K562 (cell line): ENCODE data around the gene FUCA2. TPM values are rescaled to one million over a fixed set of nuclear protein-coding genes. Genes with fewer than 3 reads are reported as not detected.

ENCODE experiments used
- DDX20 ChIP-seq: fragments of 450-650 bp; IDR thresholded peaks from 2 replicates; pipeline ENCODE4 v1.6.1; 2016; ENCODE audit warnings: missing genetic modification characterization, low read depth, mild to moderate bottlenecking, missing compliant biosample characterization, moderate library complexity
- GATA2 ChIP-seq: sonication (generic); formaldehyde crosslinking; IDR thresholded peaks from 2 replicates; pipeline ENCODE4 v1.4.0; 2020; ENCODE audit warnings: mild to moderate bottlenecking, missing genetic modification reagents
- HOXB6 ChIP-seq: fragments of 250-450 bp; sonication (Bioruptor Pico); IDR thresholded peaks from 2 replicates; pipeline ENCODE4 v1.5.1; 2022; ENCODE audit warnings: mild to moderate bottlenecking, borderline replicate concordance
- KHSRP ChIP-seq: fragments of 450-650 bp; IDR thresholded peaks from 2 replicates; pipeline ENCODE4 v1.6.1; 2017
- MYNN ChIP-seq, 2 experiments: sonication (generic); formaldehyde crosslinking in 1 of 2; IDR thresholded peaks; 2 replicates each; pipeline versions ENCODE4 v1.5.0 to v1.6.1; 2016 to 2020; ENCODE audit warnings: antibody characterized with exemption in 1 of 2, missing genetic modification reagents in 1 of 2
- TAF7 ChIP-seq: fragments of 450-650 bp; IDR thresholded peaks from 2 replicates; pipeline ENCODE4 v1.6.1; 2016; ENCODE audit warnings: missing genetic modification characterization, missing compliant biosample characterization
- ZC3H11A ChIP-seq: IDR thresholded peaks from 2 replicates; pipeline ENCODE4 v1.6.1; 2012; ENCODE audit warnings: low read depth, low read length, improper control_type of control experiment
- ZNF41 ChIP-seq: fragments of 250-450 bp; sonication (Bioruptor Pico); conservative IDR thresholded peaks from 2 replicates; pipeline ENCODE4 v1.4.0; 2020; ENCODE audit warnings: mild to moderate bottlenecking
- polyA plus RNA-seq, 8 experiments: library from polyadenylated mRNA; depleted of rRNA in 4 of 8; stranded (reverse) in 5 of 8; unstranded in 3 of 8; fragments of >200 nt; fragmentation: Nextera tagmentation in 2 of 8; fragmentation: Illumina TruSeq in 1 of 8; extraction: Ambion mirVana in 2 of 8; extraction: Trizol in 1 of 8; gene quantifications; 2 replicates each; pipeline versions ENCODE4 v1.2.1 to v1.2.3, GENCODE V29; 2011 to 2014; ENCODE audit warnings: inconsistent platforms in 1 of 8, missing spikeins in 1 of 8
- total RNA-seq, 7 experiments: library from RNA; depleted of rRNA in 6 of 7; stranded (reverse); fragments of >200 nt in 6 of 7; fragmentation: Illumina TruSeq in 2 of 7; extraction: Trizol in 2 of 7; gene quantifications; 2 replicates each; pipeline versions ENCODE4 v1.2.1 to v1.2.3, GENCODE V29; 2011 to 2021; ENCODE audit warnings: low replicate concordance in 1 of 7
- TF ChIP-seq, protein P1 (sequence below), 2 experiments: fragments of 450-650 bp; IDR thresholded peaks; 2 replicates each; pipeline ENCODE4 v1.6.1; 2016; ENCODE audit warnings: mild to moderate bottlenecking in 2 of 2, borderline replicate concordance in 1 of 2, low read depth in 1 of 2, moderate library complexity in 1 of 2
- TF ChIP-seq, protein P2 (sequence below): fragments of 450-650 bp; IDR thresholded peaks from 2 replicates; pipeline ENCODE4 v1.6.1; 2016
- TF ChIP-seq, protein P3 (sequence below), 2 experiments: fragments of 450-650 bp in 1 of 2; sonication (generic) in 1 of 2; formaldehyde crosslinking; conservative IDR thresholded peaks; 2 replicates each; pipeline versions ENCODE4 v1.4.0 to v1.8.1; 2020 to 2022; ENCODE audit warnings: mild to moderate bottlenecking in 1 of 2, missing genetic modification reagents in 1 of 2
- TF ChIP-seq, protein P4 (sequence below): fragments of 450-650 bp; formaldehyde crosslinking; IDR thresholded peaks from 2 replicates; pipeline ENCODE4 v1.4.0; 2022; ENCODE audit warnings: mild to moderate bottlenecking, moderate library complexity
- TF ChIP-seq, protein P5 (sequence below): fragments of 450-650 bp; IDR thresholded peaks from 2 replicates; pipeline ENCODE4 v1.6.1; 2017; ENCODE audit warnings: antibody characterized with exemption

FUCA2 gene
- total and polyA plus RNA-seq, 9 of the 15 experiments (the other 6 are each of a cell fraction or from before 2014, with no cell fraction given): 20.6 to 112 (median 79.3) TPM

DNA sequence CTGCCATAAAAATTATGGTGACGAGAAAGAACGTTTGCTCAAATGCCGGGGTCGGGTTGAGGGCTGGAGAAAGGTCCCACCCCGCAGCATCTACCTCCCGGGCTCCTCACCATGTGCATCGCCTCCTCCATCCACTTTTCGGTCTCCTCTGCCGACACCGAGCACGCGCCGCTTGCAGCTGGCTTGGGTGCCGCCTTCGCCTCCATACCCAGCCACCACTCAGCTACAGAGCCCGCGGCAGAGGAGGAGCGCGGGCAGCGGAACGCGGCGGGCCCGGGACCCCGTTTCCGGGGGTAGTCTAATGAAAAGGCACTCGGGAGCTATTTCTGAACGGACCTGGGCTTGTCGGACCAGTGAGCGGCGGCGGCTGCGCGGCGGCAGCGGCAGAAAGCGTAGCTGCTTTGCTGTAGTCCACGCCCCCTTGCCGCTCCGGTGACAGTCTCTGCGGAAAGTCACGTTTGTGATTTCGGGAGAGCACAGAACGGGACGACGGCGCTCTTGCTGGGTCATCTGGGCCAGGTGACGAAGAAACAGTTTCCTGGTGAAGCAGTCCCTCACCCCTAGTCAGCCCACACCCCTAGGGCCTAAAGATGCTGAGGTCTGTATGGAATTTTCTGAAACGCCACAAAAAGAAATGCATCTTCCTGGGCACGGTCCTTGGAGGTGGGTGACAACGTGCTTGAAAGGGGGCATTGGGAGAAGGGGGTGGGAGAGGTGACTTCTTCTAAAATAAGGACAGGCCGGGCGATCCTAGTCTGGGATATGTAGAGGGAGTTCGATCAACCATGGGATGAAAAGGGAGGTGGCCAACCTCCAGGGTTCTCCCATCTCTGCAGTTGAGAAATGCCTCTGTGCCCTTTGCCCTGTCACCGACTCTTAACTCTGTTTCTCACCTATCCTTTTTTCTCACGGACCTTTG lies 60.8 kb downstream of the FUCA2 start, which contains the start of the genes ADAT2 and PEX3 (continued):
- TF ChIP-seq, protein P1, sequence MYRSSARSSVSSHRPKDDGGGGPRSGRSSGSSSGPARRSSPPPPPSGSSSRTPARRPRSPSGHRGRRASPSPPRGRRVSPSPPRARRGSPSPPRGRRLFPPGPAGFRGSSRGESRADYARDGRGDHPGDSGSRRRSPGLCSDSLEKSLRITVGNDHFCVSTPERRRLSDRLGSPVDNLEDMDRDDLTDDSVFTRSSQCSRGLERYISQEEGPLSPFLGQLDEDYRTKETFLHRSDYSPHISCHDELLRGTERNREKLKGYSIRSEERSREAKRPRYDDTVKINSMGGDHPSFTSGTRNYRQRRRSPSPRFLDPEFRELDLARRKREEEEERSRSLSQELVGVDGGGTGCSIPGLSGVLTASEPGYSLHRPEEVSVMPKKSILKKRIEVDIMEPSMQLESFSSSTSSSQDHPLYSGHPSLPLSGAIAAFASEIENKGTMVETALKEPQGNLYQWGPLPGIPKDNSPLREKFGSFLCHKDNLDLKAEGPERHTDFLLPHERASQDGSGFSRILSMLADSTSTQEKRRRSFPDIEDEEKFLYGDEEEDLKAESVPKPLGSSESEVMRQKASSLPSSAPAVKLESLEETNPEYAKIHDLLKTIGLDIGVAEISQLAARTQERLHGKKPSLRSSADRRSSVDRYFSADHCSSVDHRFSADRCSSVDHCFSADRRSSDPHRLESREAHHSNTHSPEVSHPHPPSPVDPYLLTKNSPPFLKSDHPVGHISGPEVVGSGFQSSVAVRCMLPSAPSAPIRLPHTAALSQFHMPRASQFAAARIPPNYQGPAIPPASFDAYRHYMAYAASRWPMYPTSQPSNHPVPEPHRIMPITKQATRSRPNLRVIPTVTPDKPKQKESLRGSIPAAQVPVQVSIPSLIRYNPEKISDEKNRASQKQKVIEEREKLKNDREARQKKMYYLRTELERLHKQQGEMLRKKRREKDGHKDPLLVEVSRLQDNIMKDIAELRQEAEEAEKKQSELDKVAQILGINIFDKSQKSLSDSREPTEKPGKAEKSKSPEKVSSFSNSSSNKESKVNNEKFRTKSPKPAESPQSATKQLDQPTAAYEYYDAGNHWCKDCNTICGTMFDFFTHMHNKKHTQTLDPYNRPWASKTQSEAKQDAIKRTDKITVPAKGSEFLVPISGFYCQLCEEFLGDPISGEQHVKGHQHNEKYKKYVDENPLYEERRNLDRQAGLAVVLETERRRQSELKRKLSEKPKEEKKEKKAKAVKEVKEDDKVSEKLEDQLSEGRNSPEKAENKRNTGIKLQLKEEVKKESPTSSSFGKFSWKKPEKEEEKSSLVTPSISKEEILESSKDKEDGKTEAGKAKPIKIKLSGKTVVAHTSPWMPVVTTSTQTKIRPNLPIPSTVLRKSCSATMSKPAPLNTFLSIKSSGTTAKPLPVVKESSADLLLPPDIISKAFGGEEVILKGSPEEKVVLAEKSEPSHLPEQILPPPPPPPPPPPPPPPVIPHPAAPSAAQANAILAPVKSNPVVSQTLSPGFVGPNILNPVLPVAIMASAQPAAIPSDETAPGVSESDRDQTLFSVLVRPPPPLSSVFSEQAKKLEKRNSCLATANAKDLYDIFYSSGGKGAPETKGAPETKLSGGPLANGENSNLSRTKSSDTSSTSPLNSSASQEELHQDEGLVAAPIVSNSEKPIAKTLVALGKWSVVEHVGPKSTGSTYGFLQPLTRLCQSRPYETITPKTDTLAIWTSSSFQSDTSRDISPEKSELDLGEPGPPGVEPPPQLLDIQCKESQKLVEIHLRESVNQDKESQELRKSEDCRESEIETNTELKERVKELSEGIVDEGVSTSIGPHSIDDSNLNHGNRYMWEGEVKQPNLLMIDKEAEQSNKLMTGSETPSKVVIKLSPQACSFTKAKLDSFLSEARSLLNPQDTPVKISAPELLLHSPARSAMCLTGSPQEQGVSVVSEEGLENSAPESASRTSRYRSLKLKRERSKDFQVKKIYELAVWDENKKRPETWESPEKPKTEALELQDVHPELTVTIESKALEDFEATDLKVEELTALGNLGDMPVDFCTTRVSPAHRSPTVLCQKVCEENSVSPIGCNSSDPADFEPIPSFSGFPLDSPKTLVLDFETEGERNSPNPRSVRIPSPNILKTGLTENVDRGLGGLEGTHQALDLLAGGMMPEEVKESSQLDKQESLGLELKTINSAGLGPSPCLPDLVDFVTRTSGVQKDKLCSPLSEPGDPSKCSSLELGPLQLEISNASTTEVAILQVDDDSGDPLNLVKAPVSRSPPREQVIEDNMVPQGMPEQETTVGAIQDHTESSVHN (IDR thresholded peaks at IDR 0.05; ENCODE audit: borderline replicate concordance in 1 of 2, low read depth in 1 of 2): no peak; a peak in 1 of 4 replicates
- no peak for TF ChIP-seq KHSRP
- TF ChIP-seq, protein P2, sequence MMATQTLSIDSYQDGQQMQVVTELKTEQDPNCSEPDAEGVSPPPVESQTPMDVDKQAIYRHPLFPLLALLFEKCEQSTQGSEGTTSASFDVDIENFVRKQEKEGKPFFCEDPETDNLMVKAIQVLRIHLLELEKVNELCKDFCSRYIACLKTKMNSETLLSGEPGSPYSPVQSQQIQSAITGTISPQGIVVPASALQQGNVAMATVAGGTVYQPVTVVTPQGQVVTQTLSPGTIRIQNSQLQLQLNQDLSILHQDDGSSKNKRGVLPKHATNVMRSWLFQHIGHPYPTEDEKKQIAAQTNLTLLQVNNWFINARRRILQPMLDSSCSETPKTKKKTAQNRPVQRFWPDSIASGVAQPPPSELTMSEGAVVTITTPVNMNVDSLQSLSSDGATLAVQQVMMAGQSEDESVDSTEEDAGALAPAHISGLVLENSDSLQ: peak; percentile 58; the same call in 1 of the 2 replicates
- peak; percentile 98 for TF ChIP-seq ZC3H11A
- TF ChIP-seq, protein P3, sequence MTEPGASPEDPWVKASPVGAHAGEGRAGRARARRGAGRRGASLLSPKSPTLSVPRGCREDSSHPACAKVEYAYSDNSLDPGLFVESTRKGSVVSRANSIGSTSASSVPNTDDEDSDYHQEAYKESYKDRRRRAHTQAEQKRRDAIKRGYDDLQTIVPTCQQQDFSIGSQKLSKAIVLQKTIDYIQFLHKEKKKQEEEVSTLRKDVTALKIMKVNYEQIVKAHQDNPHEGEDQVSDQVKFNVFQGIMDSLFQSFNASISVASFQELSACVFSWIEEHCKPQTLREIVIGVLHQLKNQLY (CRISPR knock-in tag; conservative IDR thresholded peaks at IDR 0.05): no peak
- peak; percentile 88 for TF ChIP-seq MYNN (IDR thresholded peaks at IDR 0.05)
- no peak for TF ChIP-seq MYNN (CRISPR knock-in tag; IDR thresholded peaks at IDR 0.05)
- peak; percentile 96 for TF ChIP-seq TAF7 (tag)
- TF ChIP-seq ZNF41 (CRISPR knock-in tag): no peak
- TF ChIP-seq, protein P4, sequence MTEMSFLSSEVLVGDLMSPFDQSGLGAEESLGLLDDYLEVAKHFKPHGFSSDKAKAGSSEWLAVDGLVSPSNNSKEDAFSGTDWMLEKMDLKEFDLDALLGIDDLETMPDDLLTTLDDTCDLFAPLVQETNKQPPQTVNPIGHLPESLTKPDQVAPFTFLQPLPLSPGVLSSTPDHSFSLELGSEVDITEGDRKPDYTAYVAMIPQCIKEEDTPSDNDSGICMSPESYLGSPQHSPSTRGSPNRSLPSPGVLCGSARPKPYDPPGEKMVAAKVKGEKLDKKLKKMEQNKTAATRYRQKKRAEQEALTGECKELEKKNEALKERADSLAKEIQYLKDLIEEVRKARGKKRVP (CRISPR knock-in tag): peak; percentile 15; the same call in 1 of the 2 replicates
- no peak for TF ChIP-seq DDX20 (tag)
- TF ChIP-seq, protein P5, sequence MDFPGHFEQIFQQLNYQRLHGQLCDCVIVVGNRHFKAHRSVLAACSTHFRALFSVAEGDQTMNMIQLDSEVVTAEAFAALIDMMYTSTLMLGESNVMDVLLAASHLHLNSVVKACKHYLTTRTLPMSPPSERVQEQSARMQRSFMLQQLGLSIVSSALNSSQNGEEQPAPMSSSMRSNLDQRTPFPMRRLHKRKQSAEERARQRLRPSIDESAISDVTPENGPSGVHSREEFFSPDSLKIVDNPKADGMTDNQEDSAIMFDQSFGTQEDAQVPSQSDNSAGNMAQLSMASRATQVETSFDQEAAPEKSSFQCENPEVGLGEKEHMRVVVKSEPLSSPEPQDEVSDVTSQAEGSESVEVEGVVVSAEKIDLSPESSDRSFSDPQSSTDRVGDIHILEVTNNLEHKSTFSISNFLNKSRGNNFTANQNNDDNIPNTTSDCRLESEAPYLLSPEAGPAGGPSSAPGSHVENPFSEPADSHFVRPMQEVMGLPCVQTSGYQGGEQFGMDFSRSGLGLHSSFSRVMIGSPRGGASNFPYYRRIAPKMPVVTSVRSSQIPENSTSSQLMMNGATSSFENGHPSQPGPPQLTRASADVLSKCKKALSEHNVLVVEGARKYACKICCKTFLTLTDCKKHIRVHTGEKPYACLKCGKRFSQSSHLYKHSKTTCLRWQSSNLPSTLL: no peak
- no peak for TF ChIP-seq GATA2 (CRISPR knock-in tag)
- TF ChIP-seq HOXB6 (CRISPR knock-in tag): no peak
